Mesothelial cell of epicardium (in vitro differentiated cells): ENCODE measurements around the gene KHDRBS1. TPM values are rescaled to one million over a fixed set of nuclear protein-coding genes. Genes with fewer than 3 reads are reported as not detected.

Experiments used
- DNase-seq, 2 experiments: peaks; one replicate each; pipeline ENCODE4 v3.0.0; 2021; ENCODE audit warnings: low spot score in 2 of 2; ENCODE audit not compliant: unreplicated experiment in 2 of 2
- H3K27ac Mint-ChIP-seq: 2 replicates; pipeline ENCODE4 v1.8.0; 2021; ENCODE audit warnings: mixed read lengths
- H3K27me3 Mint-ChIP-seq: 2 replicates; pipeline ENCODE4 v1.8.0; 2021; ENCODE audit warnings: low read depth, mixed read lengths
- H3K36me3 Mint-ChIP-seq: 2 replicates; pipeline ENCODE4 v1.8.0; 2021; ENCODE audit warnings: mixed read lengths
- H3K4me1 Mint-ChIP-seq: 2 replicates; pipeline ENCODE4 v1.8.0; 2021; ENCODE audit warnings: mixed read lengths
- H3K4me3 Mint-ChIP-seq: 2 replicates; pipeline ENCODE4 v1.8.0; 2021; ENCODE audit warnings: mild to moderate bottlenecking, moderate library complexity, mixed read lengths
- H3K9me3 Mint-ChIP-seq: 2 replicates; pipeline ENCODE4 v1.8.0; 2021; ENCODE audit warnings: mixed read lengths
- total RNA-seq: library from RNA; stranded (reverse); gene quantifications from 3 replicates; pipeline ENCODE4 v1.2.1, GENCODE V29; 2021
- TF ChIP-seq, protein P1 (sequence below): fragments of 200-600 bp; sonication (generic); IDR thresholded peaks from one replicate; pipeline ENCODE4 v1.5.0; 2021; ENCODE audit warnings: antibody characterized with exemption; ENCODE audit not compliant: unreplicated experiment

The KHDRBS1 gene
- total RNA-seq, 1 donor from 2014 or later = 246 TPM

DNA sequence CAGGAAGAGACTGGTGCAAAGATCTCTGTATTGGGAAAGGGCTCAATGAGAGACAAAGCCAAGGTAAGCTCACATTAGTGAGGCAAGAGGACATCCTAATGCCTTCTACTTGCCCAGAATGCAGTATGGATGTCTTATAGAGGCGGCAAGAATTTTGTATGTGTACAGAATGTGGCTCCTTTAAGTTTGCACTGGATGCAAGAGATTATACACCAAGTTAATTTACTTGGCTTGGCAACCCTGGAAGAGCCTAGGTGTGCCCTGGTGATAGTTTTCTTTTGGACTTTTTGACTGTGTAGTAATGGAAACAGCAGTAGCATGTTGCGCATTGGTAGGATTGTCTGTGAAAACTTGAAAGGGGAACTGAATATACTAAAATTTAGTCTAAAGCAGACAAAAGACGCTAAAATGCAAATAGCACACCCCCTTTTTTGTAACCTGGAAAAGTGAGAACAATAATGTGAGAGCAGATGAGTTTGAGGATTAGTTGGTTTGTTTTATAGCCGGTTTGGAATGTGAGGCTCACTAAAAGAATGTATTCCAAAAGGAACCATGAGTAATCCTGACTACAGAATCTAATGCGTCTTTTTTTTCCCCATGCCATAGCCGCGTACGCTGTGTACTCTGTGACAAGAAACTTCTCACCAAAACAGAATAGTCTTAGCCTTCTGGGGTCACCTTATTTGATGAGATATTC, 18.1 kb downstream of the KHDRBS1 start:
- H3K4me3 Mint-ChIP-seq = no peak overlapping the region
- DNase-seq = no peak
- H3K9me3 Mint-ChIP-seq = no peaks in the 10 kb centered on the region
- TF ChIP-seq, protein P1, sequence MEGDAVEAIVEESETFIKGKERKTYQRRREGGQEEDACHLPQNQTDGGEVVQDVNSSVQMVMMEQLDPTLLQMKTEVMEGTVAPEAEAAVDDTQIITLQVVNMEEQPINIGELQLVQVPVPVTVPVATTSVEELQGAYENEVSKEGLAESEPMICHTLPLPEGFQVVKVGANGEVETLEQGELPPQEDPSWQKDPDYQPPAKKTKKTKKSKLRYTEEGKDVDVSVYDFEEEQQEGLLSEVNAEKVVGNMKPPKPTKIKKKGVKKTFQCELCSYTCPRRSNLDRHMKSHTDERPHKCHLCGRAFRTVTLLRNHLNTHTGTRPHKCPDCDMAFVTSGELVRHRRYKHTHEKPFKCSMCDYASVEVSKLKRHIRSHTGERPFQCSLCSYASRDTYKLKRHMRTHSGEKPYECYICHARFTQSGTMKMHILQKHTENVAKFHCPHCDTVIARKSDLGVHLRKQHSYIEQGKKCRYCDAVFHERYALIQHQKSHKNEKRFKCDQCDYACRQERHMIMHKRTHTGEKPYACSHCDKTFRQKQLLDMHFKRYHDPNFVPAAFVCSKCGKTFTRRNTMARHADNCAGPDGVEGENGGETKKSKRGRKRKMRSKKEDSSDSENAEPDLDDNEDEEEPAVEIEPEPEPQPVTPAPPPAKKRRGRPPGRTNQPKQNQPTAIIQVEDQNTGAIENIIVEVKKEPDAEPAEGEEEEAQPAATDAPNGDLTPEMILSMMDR = no peak
- no peaks in the 10 kb centered on the region for H3K27me3 Mint-ChIP-seq
- peak overlapping the region; percentile 57 for H3K27ac Mint-ChIP-seq
- peaks cover 26% of the 10 kb centered on the region for H3K4me1 Mint-ChIP-seq
- H3K36me3 Mint-ChIP-seq = peaks cover 39% of the 10 kb centered on the region

DNA sequence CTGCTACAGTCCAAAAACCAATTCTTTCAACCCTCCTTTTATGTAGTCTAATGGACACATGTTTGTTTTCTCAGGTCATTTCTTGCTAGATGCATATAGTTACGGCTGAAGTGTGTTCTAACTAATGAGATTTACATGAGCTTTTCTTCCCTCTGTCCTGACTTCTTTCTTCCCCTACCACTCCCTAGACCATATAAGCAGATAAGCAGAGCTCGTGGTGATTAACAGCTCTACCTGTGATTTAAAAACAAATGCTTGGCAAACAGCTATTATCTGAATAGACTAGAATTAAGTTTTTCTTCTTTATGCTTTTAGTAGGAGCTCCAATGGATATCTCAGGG, 18.6 kb downstream of the KHDRBS1 start:
- H3K27me3 Mint-ChIP-seq = no peaks in the 10 kb centered on the region
- DNase-seq = no peak
- H3K9me3 Mint-ChIP-seq = no peaks in the 10 kb centered on the region
- TF ChIP-seq, protein P1 = no peak
- H3K27ac Mint-ChIP-seq = peak overlapping the region; percentile 57
- no peak overlapping the region for H3K4me3 Mint-ChIP-seq
- peaks cover 26% of the 10 kb centered on the region for H3K4me1 Mint-ChIP-seq
- H3K36me3 Mint-ChIP-seq = peaks cover 40% of the 10 kb centered on the region

DNA sequence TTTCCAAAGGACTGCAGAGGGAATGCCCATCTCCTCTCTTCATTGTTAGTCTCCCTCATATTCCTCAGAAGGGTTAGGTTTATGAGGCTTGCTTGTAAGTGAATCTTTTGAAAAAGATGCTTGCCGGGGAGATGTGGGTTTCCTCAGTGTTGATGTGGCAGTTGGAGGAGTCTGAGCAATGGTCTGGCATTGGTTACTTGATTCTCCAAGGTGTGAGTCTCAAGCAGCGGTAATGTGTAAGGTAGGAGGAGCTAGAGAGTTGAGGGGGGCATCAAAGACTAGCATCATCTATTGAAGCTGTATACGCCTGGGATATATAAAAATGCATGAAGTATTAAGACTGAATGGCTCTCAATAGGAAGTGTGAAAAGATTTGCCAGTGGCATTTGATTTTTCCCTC, 21.5 kb downstream of the KHDRBS1 start:
- Mint-ChIP-seq H3K4me3 (no peak overlapping the region), H3K36me3 (peaks cover 53% of the 10 kb centered on the region), H3K9me3 (no peaks in the 10 kb centered on the region), H3K4me1 (peaks cover 23% of the 10 kb centered on the region), H3K27me3 (no peaks in the 10 kb centered on the region), H3K27ac (peak overlapping the region; percentile 72)
- TF ChIP-seq, protein P1 = no peak
- DNase-seq = no peak

DNA sequence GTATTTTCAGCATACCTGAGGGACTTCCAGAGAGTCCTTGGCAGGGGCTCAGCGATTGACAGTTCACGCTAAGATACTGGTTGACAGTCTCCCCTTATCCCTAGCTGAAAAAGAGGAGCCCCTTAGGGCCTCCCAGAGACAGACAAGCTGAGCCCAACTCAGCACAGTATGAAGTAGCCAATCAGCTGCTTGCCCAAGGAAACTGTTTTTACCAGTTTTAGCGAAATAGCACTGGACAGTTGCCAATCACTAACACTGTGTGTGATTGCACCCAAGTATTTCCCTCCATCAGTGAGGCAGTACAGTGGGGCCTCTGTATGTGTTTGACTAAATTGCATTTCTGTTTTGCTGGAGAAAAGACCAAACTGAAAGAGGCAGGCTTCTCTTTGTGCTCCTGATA, 27.0 kb downstream of the KHDRBS1 start:
- DNase-seq = no peak
- Mint-ChIP-seq H3K9me3 (no peaks in the 10 kb centered on the region), H3K27ac (no peak overlapping the region), H3K4me3 (no peak overlapping the region), H3K4me1 (no peaks in the 10 kb centered on the region), H3K36me3 (peaks cover 50% of the 10 kb centered on the region), H3K27me3 (no peaks in the 10 kb centered on the region)
- TF ChIP-seq, protein P1 = no peak

DNA sequence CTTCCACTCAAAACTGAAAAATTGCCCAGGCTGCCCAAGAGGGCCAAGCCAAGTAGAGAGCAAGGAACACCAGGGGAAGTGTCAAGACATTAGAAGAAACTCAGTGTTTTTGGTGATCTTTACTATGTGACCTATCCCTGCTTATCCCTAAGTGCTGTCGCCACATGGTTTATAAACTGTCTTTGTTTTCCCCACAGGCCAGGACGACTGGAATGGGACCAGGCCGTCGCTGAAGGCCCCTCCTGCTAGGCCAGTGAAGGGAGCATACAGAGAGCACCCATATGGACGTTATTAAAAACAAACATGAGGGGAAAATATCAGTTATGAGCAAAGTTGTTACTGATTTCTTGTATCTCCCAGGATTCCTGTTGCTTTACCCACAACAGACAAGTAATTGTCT, 28.7 kb downstream of the KHDRBS1 start:
- no peak overlapping the region for H3K4me3 Mint-ChIP-seq
- no peak for DNase-seq
- H3K9me3 Mint-ChIP-seq = no peaks in the 10 kb centered on the region
- no peaks in the 10 kb centered on the region for H3K27me3 Mint-ChIP-seq
- no peaks in the 10 kb centered on the region for H3K4me1 Mint-ChIP-seq
- TF ChIP-seq, protein P1 = no peak
- H3K27ac Mint-ChIP-seq = peak overlapping the region; percentile 21
- H3K36me3 Mint-ChIP-seq = peaks cover 50% of the 10 kb centered on the region
